Measurements from ENCODE around the gene PLXNA2. TPM values are rescaled to one million over a fixed set of nuclear protein-coding genes. Genes with fewer than 3 reads are reported as not detected.

PLXNA2 gene
- total RNA-seq, 1 donor from 2014 or later = 17.7 TPM

DNA sequence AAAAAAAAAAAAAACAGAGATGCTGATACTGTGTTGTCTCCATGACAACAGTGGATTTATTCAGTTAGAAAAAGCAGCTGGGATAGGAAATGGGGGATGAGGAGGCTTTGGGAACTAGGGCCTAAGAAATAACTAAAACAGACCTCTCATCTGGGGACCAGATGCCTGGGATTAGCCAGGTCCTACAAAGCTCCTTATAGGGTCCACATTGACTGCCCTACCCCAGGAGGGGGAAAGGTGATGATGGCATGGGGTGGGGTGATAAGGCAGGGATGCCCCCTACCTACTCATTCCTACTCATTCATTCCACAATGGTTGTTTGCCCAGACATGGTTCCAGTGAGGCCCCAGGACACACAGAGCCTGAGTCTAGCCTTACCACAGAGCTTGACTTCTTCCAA, 131.2 kb downstream of the PLXNA2 start:
- Histone ChIP-seq H3K27ac (ENCODE audit: low read depth, low read length) (no peak overlapping the region), H3K79me2 (ENCODE audit: insufficient read depth, low read length) (no peaks in the 10 kb centered on the region), H3K4me1 (ENCODE audit: insufficient read depth, low read length) (peaks cover 3% of the 10 kb centered on the region), H3K4me2 (ENCODE audit: low read length) (no peak overlapping the region), H3K9me3 (ENCODE audit: insufficient read depth, low read depth, low read length) (no peaks in the 10 kb centered on the region), H4K20me1 (ENCODE audit: insufficient read depth, low read length) (no peaks in the 10 kb centered on the region), H3K36me3 (ENCODE audit: insufficient read depth, low read length) (no peaks in the 10 kb centered on the region), H3K27me3 (ENCODE audit: insufficient read depth, low read length) (no peaks in the 10 kb centered on the region), H3K9ac (ENCODE audit: low read length) (no peak overlapping the region), H3K4me3 (ENCODE audit: insufficient read depth, low read depth, low read length) (no peak overlapping the region), H2AFZ (ENCODE audit: low read depth, low read length) (no peak overlapping the region)
- H3K4me1 Mint-ChIP-seq (ENCODE audit: low read depth, unreplicated experiment) = peaks cover 9% of the 10 kb centered on the region
- peaks cover 12% of the 10 kb centered on the region for H3K36me3 Mint-ChIP-seq (ENCODE audit: low read depth, unreplicated experiment)
- H3K4me3 Mint-ChIP-seq (ENCODE audit: unreplicated experiment) = no peak overlapping the region
- H3K27me3 Mint-ChIP-seq (ENCODE audit: low read depth, unreplicated experiment) = peaks cover 7% of the 10 kb centered on the region
- FAIRE-seq (no peak), DNase-seq (ENCODE audit: low read depth) (no peak)
- TF ChIP-seq, protein P1, sequence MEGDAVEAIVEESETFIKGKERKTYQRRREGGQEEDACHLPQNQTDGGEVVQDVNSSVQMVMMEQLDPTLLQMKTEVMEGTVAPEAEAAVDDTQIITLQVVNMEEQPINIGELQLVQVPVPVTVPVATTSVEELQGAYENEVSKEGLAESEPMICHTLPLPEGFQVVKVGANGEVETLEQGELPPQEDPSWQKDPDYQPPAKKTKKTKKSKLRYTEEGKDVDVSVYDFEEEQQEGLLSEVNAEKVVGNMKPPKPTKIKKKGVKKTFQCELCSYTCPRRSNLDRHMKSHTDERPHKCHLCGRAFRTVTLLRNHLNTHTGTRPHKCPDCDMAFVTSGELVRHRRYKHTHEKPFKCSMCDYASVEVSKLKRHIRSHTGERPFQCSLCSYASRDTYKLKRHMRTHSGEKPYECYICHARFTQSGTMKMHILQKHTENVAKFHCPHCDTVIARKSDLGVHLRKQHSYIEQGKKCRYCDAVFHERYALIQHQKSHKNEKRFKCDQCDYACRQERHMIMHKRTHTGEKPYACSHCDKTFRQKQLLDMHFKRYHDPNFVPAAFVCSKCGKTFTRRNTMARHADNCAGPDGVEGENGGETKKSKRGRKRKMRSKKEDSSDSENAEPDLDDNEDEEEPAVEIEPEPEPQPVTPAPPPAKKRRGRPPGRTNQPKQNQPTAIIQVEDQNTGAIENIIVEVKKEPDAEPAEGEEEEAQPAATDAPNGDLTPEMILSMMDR (IDR thresholded peaks at IDR 0.05; ENCODE audit: insufficient read depth, low read depth, low read length) = no peak
- no peak for TF ChIP-seq EZH2 (IDR thresholded peaks at IDR 0.05; ENCODE audit: insufficient read depth, low read length)
- no peak overlapping the region for H3K27ac Mint-ChIP-seq (ENCODE audit: unreplicated experiment)
- H3K9me3 Mint-ChIP-seq (ENCODE audit: unreplicated experiment) = peaks cover 2% of the 10 kb centered on the region

DNA sequence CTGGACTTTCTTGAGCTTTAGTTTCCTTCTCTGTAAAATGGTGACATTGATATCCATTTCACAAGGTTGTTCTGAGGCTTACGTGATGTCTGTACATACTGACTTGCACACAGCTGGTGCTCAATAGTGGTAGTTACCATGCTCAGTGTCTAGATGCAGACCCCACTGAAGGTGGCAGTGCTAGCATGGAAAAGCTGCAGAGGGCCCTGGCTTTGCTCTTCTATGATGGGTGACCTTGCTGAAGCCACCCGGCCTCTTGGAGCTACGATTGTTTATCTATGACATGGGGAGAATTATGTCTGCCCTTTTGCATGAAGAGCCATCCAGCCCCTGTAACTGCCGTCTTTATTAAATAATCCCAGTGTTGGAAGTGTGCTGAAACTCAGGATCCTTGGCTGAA, 131.8 kb downstream of the PLXNA2 start:
- no peak for DNase-seq (ENCODE audit: low read depth)
- Histone ChIP-seq H3K27me3 (ENCODE audit: insufficient read depth, low read length) (no peaks in the 10 kb centered on the region), H3K36me3 (ENCODE audit: insufficient read depth, low read length) (no peaks in the 10 kb centered on the region), H4K20me1 (ENCODE audit: insufficient read depth, low read length) (no peaks in the 10 kb centered on the region), H3K4me2 (ENCODE audit: low read length) (no peak overlapping the region), H3K9ac (ENCODE audit: low read length) (no peak overlapping the region), H3K4me1 (ENCODE audit: insufficient read depth, low read length) (peaks cover 9% of the 10 kb centered on the region), H3K4me3 (ENCODE audit: insufficient read depth, low read depth, low read length) (no peak overlapping the region), H3K9me3 (ENCODE audit: insufficient read depth, low read depth, low read length) (no peaks in the 10 kb centered on the region), H2AFZ (ENCODE audit: low read depth, low read length) (no peak overlapping the region), H3K27ac (ENCODE audit: low read depth, low read length) (no peak overlapping the region), H3K79me2 (ENCODE audit: insufficient read depth, low read length) (no peaks in the 10 kb centered on the region)
- FAIRE-seq = no peak
- H3K27ac Mint-ChIP-seq (ENCODE audit: unreplicated experiment) = no peak overlapping the region
- peaks cover 4% of the 10 kb centered on the region for H3K27me3 Mint-ChIP-seq (ENCODE audit: low read depth, unreplicated experiment)
- peaks cover 11% of the 10 kb centered on the region for H3K36me3 Mint-ChIP-seq (ENCODE audit: low read depth, unreplicated experiment)
- peaks cover 2% of the 10 kb centered on the region for H3K9me3 Mint-ChIP-seq (ENCODE audit: unreplicated experiment)
- no peak overlapping the region for H3K4me3 Mint-ChIP-seq (ENCODE audit: unreplicated experiment)
- TF ChIP-seq, protein P1 (IDR thresholded peaks at IDR 0.05; ENCODE audit: insufficient read depth, low read depth, low read length) = no peak
- no peak for TF ChIP-seq EZH2 (IDR thresholded peaks at IDR 0.05; ENCODE audit: insufficient read depth, low read length)
- H3K4me1 Mint-ChIP-seq (ENCODE audit: low read depth, unreplicated experiment) = peaks cover 14% of the 10 kb centered on the region

DNA sequence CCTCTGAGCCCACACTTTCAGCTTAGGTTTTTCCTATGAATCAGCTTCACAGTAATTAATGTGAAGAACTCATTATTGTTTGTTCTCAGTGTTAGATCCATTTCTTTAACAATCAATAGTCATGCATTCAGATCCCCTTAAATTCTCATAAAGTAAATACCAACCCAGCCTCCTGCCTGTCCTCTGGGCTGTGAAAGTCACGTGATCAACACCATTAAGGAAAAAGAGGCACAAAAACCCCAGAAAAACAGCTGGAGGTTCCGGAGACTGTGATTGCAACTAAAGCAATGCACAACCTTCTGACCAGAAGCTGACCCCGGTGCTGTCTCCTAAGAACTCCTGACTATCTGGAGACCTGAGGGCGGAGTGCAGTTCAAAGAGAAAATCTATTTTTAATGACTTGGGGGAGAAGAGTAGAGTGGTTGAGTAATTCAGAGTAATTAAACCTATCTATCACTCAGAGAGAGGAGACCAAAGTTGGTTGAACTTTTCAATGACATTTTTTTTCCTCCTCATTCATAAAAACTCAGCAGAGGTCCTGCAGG, 132.5 kb downstream of the PLXNA2 start:
- H3K36me3 Mint-ChIP-seq (ENCODE audit: low read depth, unreplicated experiment) = peaks cover 11% of the 10 kb centered on the region
- H3K27me3 ChIP-seq (ENCODE audit: insufficient read depth, low read length) = no peaks in the 10 kb centered on the region
- H3K36me3 ChIP-seq (ENCODE audit: insufficient read depth, low read length) = no peaks in the 10 kb centered on the region
- no peaks in the 10 kb centered on the region for H4K20me1 ChIP-seq (ENCODE audit: insufficient read depth, low read length)
- TF ChIP-seq EZH2 (IDR thresholded peaks at IDR 0.05; ENCODE audit: insufficient read depth, low read length) = no peak
- TF ChIP-seq, protein P1 (IDR thresholded peaks at IDR 0.05; ENCODE audit: insufficient read depth, low read depth, low read length) = no peak
- H3K4me2 ChIP-seq (ENCODE audit: low read length) = no peak overlapping the region
- no peaks in the 10 kb centered on the region for H3K79me2 ChIP-seq (ENCODE audit: insufficient read depth, low read length)
- H3K9me3 Mint-ChIP-seq (ENCODE audit: unreplicated experiment) = peaks cover 2% of the 10 kb centered on the region
- DNase-seq (ENCODE audit: low read depth) = no peak
- H3K9me3 ChIP-seq (ENCODE audit: insufficient read depth, low read depth, low read length) = no peaks in the 10 kb centered on the region
- H3K27me3 Mint-ChIP-seq (ENCODE audit: low read depth, unreplicated experiment) = peaks cover 2% of the 10 kb centered on the region
- no peak overlapping the region for H3K4me3 Mint-ChIP-seq (ENCODE audit: unreplicated experiment)
- H2AFZ ChIP-seq (ENCODE audit: low read depth, low read length) = no peak overlapping the region
- no peak overlapping the region for H3K27ac ChIP-seq (ENCODE audit: low read depth, low read length)
- no peak overlapping the region for H3K27ac Mint-ChIP-seq (ENCODE audit: unreplicated experiment)
- FAIRE-seq = no peak
- peaks cover 14% of the 10 kb centered on the region for H3K4me1 Mint-ChIP-seq (ENCODE audit: low read depth, unreplicated experiment)
- H3K4me1 ChIP-seq (ENCODE audit: insufficient read depth, low read length) = peaks cover 10% of the 10 kb centered on the region
- H3K4me3 ChIP-seq (ENCODE audit: insufficient read depth, low read depth, low read length) = no peak overlapping the region
- no peak overlapping the region for H3K9ac ChIP-seq (ENCODE audit: low read length)

Data from astrocyte (in vitro differentiated cells and primary cell).